H9 (cell line): ENCODE results near the gene CDC42EP4. TPM values are rescaled to one million over a fixed set of nuclear protein-coding genes. Genes with fewer than 3 reads are reported as not detected.

Experiments used
- DNase-seq: peaks from one replicate; pipeline ENCODE4 v3.0.0-alpha.2; 2017
- H2AFZ ChIP-seq: one replicate; pipeline ENCODE4 v1.6.1; 2013; ENCODE audit warnings: mild to moderate bottlenecking, low read length, control low read depth, moderate library complexity
- H2AK5ac ChIP-seq: 2 replicates; pipeline ENCODE4 v1.6.1; 2013; ENCODE audit warnings: low read length, control low read depth, mixed read lengths; ENCODE audit not compliant: insufficient read length
- H2BK120ac ChIP-seq: one replicate; pipeline ENCODE4 v1.6.1; 2013; ENCODE audit warnings: low read depth, mild to moderate bottlenecking, low read length, control low read depth, inconsistent platforms; ENCODE audit not compliant: poor library complexity, severe bottlenecking
- H2BK12ac ChIP-seq: 2 replicates; pipeline ENCODE4 v1.6.1; 2013; ENCODE audit warnings: low read length, control low read depth, mixed read lengths, low read depth; ENCODE audit not compliant: insufficient read length
- H2BK15ac ChIP-seq: 2 replicates; pipeline ENCODE4 v1.6.1; 2013; ENCODE audit warnings: low read depth, low read length, control low read depth
- H2BK20ac ChIP-seq: one replicate; pipeline ENCODE4 v1.6.1; 2013; ENCODE audit warnings: low read depth, mild to moderate bottlenecking, low read length, control low read depth, inconsistent platforms; ENCODE audit not compliant: poor library complexity, severe bottlenecking
- H2BK5ac ChIP-seq: 2 replicates; pipeline ENCODE4 v1.6.1; 2013; ENCODE audit warnings: low read length, control low read depth, mixed read lengths; ENCODE audit not compliant: insufficient read length
- H3K14ac ChIP-seq: 2 replicates; pipeline ENCODE4 v1.6.1; 2013; ENCODE audit warnings: low read length, control low read depth; ENCODE audit not compliant: insufficient read depth
- H3K18ac ChIP-seq: 2 replicates; pipeline ENCODE4 v1.6.1; 2013; ENCODE audit warnings: low read depth, mild to moderate bottlenecking, mixed read lengths, low read length, control low read depth; ENCODE audit not compliant: insufficient read length
- H3K23ac ChIP-seq: 2 replicates; pipeline ENCODE4 v1.6.1; 2013; ENCODE audit warnings: low read length, control low read depth, mixed read lengths, low read depth; ENCODE audit not compliant: insufficient read length
- H3K23me2 ChIP-seq: 2 replicates; pipeline ENCODE4 v1.6.1; 2013; ENCODE audit warnings: low read depth, mild to moderate bottlenecking, mixed read lengths, low read length, control low read depth; ENCODE audit not compliant: insufficient read length, poor library complexity, severe bottlenecking
- H3K27ac ChIP-seq: 2 replicates; pipeline ENCODE4 v1.5.1; 2013; ENCODE audit warnings: low read length, control low read depth, mixed read lengths, low read depth; ENCODE audit not compliant: insufficient read length
- H3K27me3 ChIP-seq: 2 replicates; pipeline ENCODE4 v1.6.1; 2013; ENCODE audit warnings: low read length, control low read depth, inconsistent platforms; ENCODE audit not compliant: insufficient read depth
- H3K4ac ChIP-seq: 2 replicates; pipeline ENCODE4 v1.6.1; 2013; ENCODE audit warnings: low read depth, mild to moderate bottlenecking, control low read depth, inconsistent platforms, low read length, moderate library complexity
- H3K4me1 ChIP-seq: 2 replicates; pipeline ENCODE4 v1.6.1; 2013; ENCODE audit warnings: low read length, control low read depth, inconsistent platforms; ENCODE audit not compliant: insufficient read depth
- H3K4me2 ChIP-seq: 2 replicates; pipeline ENCODE4 v1.6.1; 2013; ENCODE audit warnings: low read length, control low read depth, mixed read lengths; ENCODE audit not compliant: insufficient read length, insufficient read depth
- H3K56ac ChIP-seq: 2 replicates; pipeline ENCODE4 v1.6.1; 2013; ENCODE audit warnings: low read depth, mild to moderate bottlenecking, mixed read lengths, low read length, control low read depth; ENCODE audit not compliant: insufficient read length
- H3K79me1 ChIP-seq: 2 replicates; pipeline ENCODE4 v1.6.1; 2013; ENCODE audit warnings: low read depth, mild to moderate bottlenecking, moderate library complexity, low read length, control low read depth, inconsistent platforms; ENCODE audit not compliant: insufficient read depth, poor library complexity, severe bottlenecking
- H3K79me2 ChIP-seq: 2 replicates; pipeline ENCODE4 v1.6.1; 2013; ENCODE audit warnings: low read length, control low read depth, inconsistent platforms; ENCODE audit not compliant: insufficient read depth
- H3K9ac ChIP-seq: 2 replicates; pipeline ENCODE4 v1.6.1; 2013; ENCODE audit warnings: low read length, control low read depth, mixed read lengths; ENCODE audit not compliant: insufficient read length; ENCODE audit errors: extremely low read depth
- H3K9me3 ChIP-seq: one replicate; pipeline ENCODE4 v1.6.1; 2013; ENCODE audit warnings: low read depth, low read length, inconsistent platforms; ENCODE audit not compliant: control insufficient read depth
- H3T11ph ChIP-seq: one replicate; pipeline ENCODE4 v1.6.1; 2013; ENCODE audit warnings: mild to moderate bottlenecking, low read length, control low read depth, inconsistent platforms
- H4K20me1 ChIP-seq: one replicate; pipeline ENCODE4 v1.6.1; 2013; ENCODE audit not compliant: control insufficient read depth, insufficient read length, insufficient read depth
- H4K5ac ChIP-seq: 2 replicates; pipeline ENCODE4 v1.6.1; 2013; ENCODE audit warnings: low read depth, mild to moderate bottlenecking, mixed read lengths, low read length, control low read depth; ENCODE audit not compliant: insufficient read length
- H4K8ac ChIP-seq: replicated peaks from 2 replicates; pipeline ENCODE4 v1.6.1; 2013; ENCODE audit warnings: low read length, control low read depth, mixed read lengths, low read depth; ENCODE audit not compliant: insufficient read length
- H4K91ac ChIP-seq: 2 replicates; pipeline ENCODE4 v1.6.1; 2013; ENCODE audit warnings: low read depth, mild to moderate bottlenecking, moderate library complexity, mixed read lengths, low read length, control low read depth; ENCODE audit not compliant: insufficient read length
- H3K27ac Mint-ChIP-seq, 3 experiments: 2 replicates in 2 of 3; 3 replicates in 1 of 3; pipeline ENCODE4 v1.8.0; 2020 to 2021; ENCODE audit warnings: mixed read lengths in 3 of 3, mild to moderate bottlenecking in 1 of 3, moderate library complexity in 1 of 3
- H3K27me3 Mint-ChIP-seq: 2 replicates; pipeline ENCODE4 v1.8.0; 2021; ENCODE audit warnings: low read depth, mild to moderate bottlenecking, moderate library complexity, mixed read lengths
- H3K36me3 Mint-ChIP-seq, 3 experiments: 2 replicates in 2 of 3; 3 replicates in 1 of 3; pipeline ENCODE4 v1.8.0; 2020 to 2021; ENCODE audit warnings: low read depth in 3 of 3, mixed read lengths in 3 of 3; ENCODE audit not compliant: insufficient read depth in 1 of 3
- H3K4me1 Mint-ChIP-seq, 2 experiments: 2 replicates each; pipeline ENCODE4 v1.8.0; 2020; ENCODE audit warnings: mixed read lengths in 2 of 2
- H3K4me3 Mint-ChIP-seq, 2 experiments: 2 replicates in 1 of 2; 3 replicates in 1 of 2; pipeline ENCODE4 v1.8.0; 2020 to 2021; ENCODE audit warnings: mild to moderate bottlenecking in 2 of 2, mixed read lengths in 2 of 2, moderate library complexity in 1 of 2
- H3K9me3 Mint-ChIP-seq, 2 experiments: 2 replicates in 1 of 2; 3 replicates in 1 of 2; pipeline ENCODE4 v1.8.0; 2020; ENCODE audit warnings: mild to moderate bottlenecking in 2 of 2, mixed read lengths in 2 of 2, moderate library complexity in 1 of 2
- WGBS: extraction: QIAGEN DNeasy Blood & Tissue Kit; methylation state at CpG from one replicate; pipeline ENCODE4 v1.1.7; 2013; ENCODE audit warnings: missing lambda C conversion rate, low lambda C conversion rate, mixed read lengths; ENCODE audit not compliant: insufficient read length; ENCODE audit errors: extremely low coverage; 5-methylcytosine and 5-hydroxymethylcytosine counted together
- total RNA-seq: library from RNA; stranded (reverse); gene quantifications from 2 replicates; pipeline ENCODE4 v1.2.1, GENCODE V29; 2021
- TF ChIP-seq, protein P1 (sequence below): fragments of 200-600 bp; sonication (generic); conservative IDR thresholded peaks from 3 replicates; pipeline ENCODE4 v1.8.0; 2021; ENCODE audit warnings: antibody characterized with exemption, mild to moderate bottlenecking

Gene CDC42EP4
- total RNA-seq, 1 experiment from 2014 or later: 27.1 TPM

DNA sequence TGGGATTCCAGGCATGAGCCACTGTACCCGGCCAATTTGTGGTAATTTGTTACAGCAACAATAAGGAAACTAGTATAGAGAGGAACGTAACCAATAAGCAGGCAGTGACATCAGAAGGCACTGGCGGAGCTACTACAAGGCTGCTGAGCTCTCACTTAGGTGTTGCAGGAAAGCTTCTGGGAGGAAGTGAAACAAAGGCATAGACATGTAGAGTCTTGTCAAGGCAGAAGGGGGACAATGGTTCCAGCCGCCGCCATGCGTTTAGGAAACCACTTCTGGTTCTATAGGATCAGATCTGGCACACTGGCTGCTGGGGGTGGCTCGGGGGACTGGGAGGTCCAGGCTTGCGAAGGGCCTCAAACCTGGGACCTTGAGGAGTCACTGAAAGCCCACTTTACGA, 40.7 kb downstream of the CDC42EP4 start:
- H4K20me1 ChIP-seq: peaks cover 2% of the 10 kb centered on the region
- no peak overlapping the region for H3K4ac ChIP-seq
- H2AFZ ChIP-seq: no peak overlapping the region
- no peak overlapping the region for H4K5ac ChIP-seq
- no peak overlapping the region for H2AK5ac ChIP-seq
- no peak overlapping the region for H3K18ac ChIP-seq
- H3K4me2 ChIP-seq: no peak overlapping the region
- Mint-ChIP-seq H3K9me3 (no peaks in the 10 kb centered on the region), H3K4me3 (no peak overlapping the region), H3K27me3 (no peaks in the 10 kb centered on the region; the same call in 1 of the 2 replicates), H3K36me3 (no peaks in the 10 kb centered on the region; a peak in 1 of 7 replicates), H3K27ac (peak overlapping the region in 2 of 3 experiments; percentile 18 to 68; a peak in 2 of 7 replicates), H3K4me1 (peaks cover 8 to 9% of the 10 kb centered on the region in 2 experiments)
- H3K79me2 ChIP-seq: no peaks in the 10 kb centered on the region
- H2BK120ac ChIP-seq: no peak overlapping the region
- no peaks in the 10 kb centered on the region; the same call in 1 of the 2 replicates for H3K4me1 ChIP-seq
- H3K14ac ChIP-seq: no peak overlapping the region; the same call in 1 of the 2 replicates
- no peak overlapping the region for H2BK5ac ChIP-seq
- H2BK12ac ChIP-seq: no peak overlapping the region
- H3T11ph ChIP-seq: no peak overlapping the region
- no CpG with 5 or more reads among the region's 9 CpGs for WGBS
- H2BK20ac ChIP-seq: no peak overlapping the region
- no peak overlapping the region for H4K91ac ChIP-seq
- H2BK15ac ChIP-seq: no peak overlapping the region
- no peak overlapping the region for H3K56ac ChIP-seq
- DNase-seq: no peak
- H3K23ac ChIP-seq: no peak overlapping the region
- no peak overlapping the region for H3K27ac ChIP-seq
- H3K23me2 ChIP-seq: no peaks in the 10 kb centered on the region
- TF ChIP-seq, protein P1, sequence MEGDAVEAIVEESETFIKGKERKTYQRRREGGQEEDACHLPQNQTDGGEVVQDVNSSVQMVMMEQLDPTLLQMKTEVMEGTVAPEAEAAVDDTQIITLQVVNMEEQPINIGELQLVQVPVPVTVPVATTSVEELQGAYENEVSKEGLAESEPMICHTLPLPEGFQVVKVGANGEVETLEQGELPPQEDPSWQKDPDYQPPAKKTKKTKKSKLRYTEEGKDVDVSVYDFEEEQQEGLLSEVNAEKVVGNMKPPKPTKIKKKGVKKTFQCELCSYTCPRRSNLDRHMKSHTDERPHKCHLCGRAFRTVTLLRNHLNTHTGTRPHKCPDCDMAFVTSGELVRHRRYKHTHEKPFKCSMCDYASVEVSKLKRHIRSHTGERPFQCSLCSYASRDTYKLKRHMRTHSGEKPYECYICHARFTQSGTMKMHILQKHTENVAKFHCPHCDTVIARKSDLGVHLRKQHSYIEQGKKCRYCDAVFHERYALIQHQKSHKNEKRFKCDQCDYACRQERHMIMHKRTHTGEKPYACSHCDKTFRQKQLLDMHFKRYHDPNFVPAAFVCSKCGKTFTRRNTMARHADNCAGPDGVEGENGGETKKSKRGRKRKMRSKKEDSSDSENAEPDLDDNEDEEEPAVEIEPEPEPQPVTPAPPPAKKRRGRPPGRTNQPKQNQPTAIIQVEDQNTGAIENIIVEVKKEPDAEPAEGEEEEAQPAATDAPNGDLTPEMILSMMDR: no peak
- no peak overlapping the region for H4K8ac ChIP-seq
- H3K27me3 ChIP-seq: no peaks in the 10 kb centered on the region
- no peaks in the 10 kb centered on the region for H3K79me1 ChIP-seq
- H3K9ac ChIP-seq: no peak overlapping the region
- no peaks in the 10 kb centered on the region for H3K9me3 ChIP-seq
